ENCODE data around the gene MUC4.
"Not testable (repeated sequence)": the region's sequence is repeated elsewhere in the genome, so short reads cannot be mapped to it uniquely, and the experiment has no call there.

MUC4 gene

GRCh38 chr3:195801251-195802183 lies 10.2 kb downstream of the MUC4 start:
- FAIRE-seq = no peak
- no peak for TF ChIP-seq POLR2A (IDR thresholded peaks at IDR 0.05; ENCODE audit: low read depth, low read length)
- DNase-seq (ENCODE audit: insufficient read length, low spot score) = no peak

GRCh38 chr3:195800240-195800639 lies 11.5 kb downstream of the MUC4 start:
- TF ChIP-seq POLR2A (IDR thresholded peaks at IDR 0.05; ENCODE audit: low read depth, low read length) = no peak

GRCh38 chr3:195796795-195797194 lies 14.9 kb downstream of the MUC4 start:
- DNase-seq (ENCODE audit: insufficient read length, low spot score) (no peak), FAIRE-seq (no peak)
- TF ChIP-seq POLR2A (IDR thresholded peaks at IDR 0.05; ENCODE audit: low read depth, low read length) = no peak

More at GRCh38 chr3:195800240-195800639, 11.5 kb downstream of the MUC4 start:
- DNase-seq (ENCODE audit: insufficient read length, low spot score) = no peak
- FAIRE-seq = no peak

GRCh38 chr3:195794708-195795107 lies 17.0 kb downstream of the MUC4 start:
- FAIRE-seq (no peak), DNase-seq (ENCODE audit: insufficient read length, low spot score) (no peak)
- TF ChIP-seq POLR2A (IDR thresholded peaks at IDR 0.05; ENCODE audit: low read depth, low read length) = no peak

GRCh38 chr3:195792621-195793020 lies 19.1 kb downstream of the MUC4 start:
- not testable (repeated sequence) for FAIRE-seq; DNase-seq (ENCODE audit: insufficient read length, low spot score)

GRCh38 chr3:195790901-195791300 lies 20.8 kb downstream of the MUC4 start:
- FAIRE-seq = no peak
- DNase-seq (ENCODE audit: insufficient read length, low spot score) = no peak

GRCh38 chr3:195788711-195789581 lies 22.8 kb downstream of the MUC4 start:
- TF ChIP-seq POLR2A (IDR thresholded peaks at IDR 0.05; ENCODE audit: low read depth, low read length) = no peak
- DNase-seq (ENCODE audit: insufficient read length, low spot score) = no peak
- no peak for FAIRE-seq

More at GRCh38 chr3:195790901-195791300, 20.8 kb downstream of the MUC4 start:
- no peak for TF ChIP-seq POLR2A (IDR thresholded peaks at IDR 0.05; ENCODE audit: low read depth, low read length)

GRCh38 chr3:195785781-195786405 lies 25.8 kb downstream of the MUC4 start:
- DNase-seq (ENCODE audit: insufficient read length, low spot score); FAIRE-seq: not testable (repeated sequence)

- DNase-seq (ENCODE audit: insufficient read length, low spot score); FAIRE-seq: not testable (repeated sequence)
These were observed 27.7 kb downstream of the MUC4 start for GRCh38 chr3:195784031-195784430.

- FAIRE-seq; DNase-seq (ENCODE audit: insufficient read length, low spot score): not testable (repeated sequence)
These were observed 30.5 kb downstream of the MUC4 start for GRCh38 chr3:195781236-195781635.

- no peak for DNase-seq (ENCODE audit: insufficient read length, low spot score)
- no peak for TF ChIP-seq POLR2A (IDR thresholded peaks at IDR 0.05; ENCODE audit: low read depth, low read length)
- FAIRE-seq = no peak
These were observed 33.8 kb downstream of the MUC4 start for GRCh38 chr3:195777975-195778374.

- FAIRE-seq (no peak), DNase-seq (ENCODE audit: insufficient read length, low spot score) (peak; percentile 74)
- TF ChIP-seq POLR2A (IDR thresholded peaks at IDR 0.05; ENCODE audit: low read depth, low read length) = no peak
These were observed 36.8 kb downstream of the MUC4 start for GRCh38 chr3:195774917-195775316.

- TF ChIP-seq POLR2A (IDR thresholded peaks at IDR 0.05; ENCODE audit: low read depth, low read length) = no peak
- DNase-seq (ENCODE audit: insufficient read length, low spot score) (no peak), FAIRE-seq (no peak)
These were observed 37.7 kb downstream of the MUC4 start for GRCh38 chr3:195773956-195774537.
